Testis (tissue), 3 donors: ENCODE results near the gene OTUB2. TPM values are rescaled to one million over a fixed set of nuclear protein-coding genes. Genes with fewer than 3 reads are reported as not detected.

Experiments
- DNase-seq: peaks from one replicate; pipeline ENCODE4 v3.0.0-alpha.2; 2019
- H3K27ac ChIP-seq, 2 donors: fragments of 200-600 bp; sonication (generic); one replicate each; pipeline ENCODE4 v1.5.1; 2019
- H3K27me3 ChIP-seq: fragments of 200-600 bp; sonication (generic); one replicate; pipeline ENCODE4 v1.5.1; 2019
- H3K36me3 ChIP-seq: fragments of 200-600 bp; sonication (generic); one replicate; pipeline ENCODE4 v1.5.1; 2017; ENCODE audit warnings: low read depth; ENCODE audit errors: missing control alignments
- H3K4me1 ChIP-seq: fragments of 200-600 bp; sonication (generic); one replicate; pipeline ENCODE4 v1.5.1; 2019
- H3K4me3 ChIP-seq, 2 donors: fragments of 200-600 bp; sonication (generic); one replicate each; pipeline ENCODE4 v1.5.1; 2017 to 2019
- H3K9me3 ChIP-seq: fragments of 200-600 bp; sonication (generic); one replicate; pipeline ENCODE4 v1.5.1; 2017
- POLR2A ChIP-seq: fragments of 450-650 bp; IDR thresholded peaks from one replicate; pipeline ENCODE4 v1.6.1; 2017; ENCODE audit warnings: antibody characterized with exemption, mild to moderate bottlenecking, moderate library complexity
- WGBS, 2 donors: methylation state at CpG; one replicate each; pipeline ENCODE4 v1.1.5; 2018; 5-methylcytosine and 5-hydroxymethylcytosine counted together
- intact Hi-C: fragments of 100-400 bp; cut with DNase I; formaldehyde crosslinking; loops from one replicate; pipeline ENCODE4 v1.15.1; 2023; ENCODE audit warnings: low total_unique reads
- polyA plus RNA-seq: library from polyadenylated mRNA; stranded (reverse); fragments of 350-450 nt; fragmentation: Illumina TruSeq; extraction: RNeasy Lipid Tissue Mini Kit (QIAGEN cat#74804); gene quantifications from one replicate; pipeline ENCODE4 v1.2.3, GENCODE V29; 2014; ENCODE audit warnings: low read depth, low replicate concordance; ENCODE audit not compliant: insufficient read depth
- total RNA-seq, 2 donors: library from RNA; depleted of rRNA; stranded (reverse); fragments of >200 nt; gene quantifications; one replicate each; pipeline ENCODE4 v1.2.3, GENCODE V29; 2016
- TF ChIP-seq, protein P1 (sequence below), 3 experiments: fragments of 450-650 bp in 2 of 3; fragments of 200-600 bp in 1 of 3; sonication (generic) in 1 of 3; IDR thresholded peaks; one replicate each; pipeline ENCODE4 v1.5.1; 2016 to 2019; ENCODE audit warnings: antibody characterized with exemption in 3 of 3, mild to moderate bottlenecking in 2 of 3, moderate library complexity in 1 of 3

OTUB2 gene
- total and polyA plus RNA-seq, 3 donors from 2014 or later, result 8.4 to 19.3 (median 16.8) TPM

DNA sequence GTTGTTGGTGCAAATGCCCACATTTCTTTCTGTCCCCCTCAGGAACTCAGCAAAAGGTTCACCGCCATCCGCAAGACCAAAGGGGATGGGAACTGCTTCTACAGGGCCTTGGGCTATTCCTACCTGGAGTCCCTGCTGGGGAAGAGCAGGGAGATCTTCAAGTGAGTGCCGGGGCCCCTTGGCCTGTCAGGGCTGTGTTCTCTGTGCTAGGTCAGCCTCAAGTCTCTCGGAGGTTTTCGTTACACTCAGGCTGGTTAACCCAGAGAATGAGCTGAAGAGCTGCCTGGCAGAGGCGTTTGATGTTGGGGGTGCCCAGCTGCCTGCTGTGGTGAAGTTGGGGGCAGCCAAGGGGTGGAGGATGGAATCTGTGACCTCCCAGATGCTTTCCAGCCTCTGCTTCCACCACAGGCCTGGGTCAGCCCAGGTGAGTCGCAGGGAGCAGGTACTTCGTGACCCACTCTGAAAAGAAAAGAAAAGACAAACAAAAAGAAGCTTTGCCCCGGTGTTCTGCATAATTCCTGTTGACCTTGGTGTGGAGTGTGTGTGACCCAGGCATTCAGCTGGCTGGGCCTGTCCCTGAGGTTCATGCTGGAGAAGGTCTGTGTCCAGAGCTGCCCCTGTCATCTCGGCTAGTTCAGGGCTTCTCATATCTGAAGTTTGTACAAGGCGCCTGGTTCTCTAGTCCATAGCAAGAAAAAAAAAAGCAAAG is 12.9 kb downstream of the OTUB2 start:
- H3K27ac ChIP-seq, result no peak overlapping the region
- H3K27me3 ChIP-seq, result no peaks in the 10 kb centered on the region
- intact Hi-C loops, result no loop called here
- no peak for TF ChIP-seq POLR2A
- TF ChIP-seq, protein P1, sequence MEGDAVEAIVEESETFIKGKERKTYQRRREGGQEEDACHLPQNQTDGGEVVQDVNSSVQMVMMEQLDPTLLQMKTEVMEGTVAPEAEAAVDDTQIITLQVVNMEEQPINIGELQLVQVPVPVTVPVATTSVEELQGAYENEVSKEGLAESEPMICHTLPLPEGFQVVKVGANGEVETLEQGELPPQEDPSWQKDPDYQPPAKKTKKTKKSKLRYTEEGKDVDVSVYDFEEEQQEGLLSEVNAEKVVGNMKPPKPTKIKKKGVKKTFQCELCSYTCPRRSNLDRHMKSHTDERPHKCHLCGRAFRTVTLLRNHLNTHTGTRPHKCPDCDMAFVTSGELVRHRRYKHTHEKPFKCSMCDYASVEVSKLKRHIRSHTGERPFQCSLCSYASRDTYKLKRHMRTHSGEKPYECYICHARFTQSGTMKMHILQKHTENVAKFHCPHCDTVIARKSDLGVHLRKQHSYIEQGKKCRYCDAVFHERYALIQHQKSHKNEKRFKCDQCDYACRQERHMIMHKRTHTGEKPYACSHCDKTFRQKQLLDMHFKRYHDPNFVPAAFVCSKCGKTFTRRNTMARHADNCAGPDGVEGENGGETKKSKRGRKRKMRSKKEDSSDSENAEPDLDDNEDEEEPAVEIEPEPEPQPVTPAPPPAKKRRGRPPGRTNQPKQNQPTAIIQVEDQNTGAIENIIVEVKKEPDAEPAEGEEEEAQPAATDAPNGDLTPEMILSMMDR (IDR thresholded peaks at IDR 0.05), result no peak
- H3K4me3 ChIP-seq, result no peak overlapping the region
- peaks cover 18% of the 10 kb centered on the region for H3K4me1 ChIP-seq
- 85 to 87% methylated on average over 8 to 11 of the region's 11 CpGs for WGBS, 2 donors
- H3K9me3 ChIP-seq, result no peaks in the 10 kb centered on the region
- no peaks in the 10 kb centered on the region for H3K36me3 ChIP-seq
- DNase-seq, result no peak

DNA sequence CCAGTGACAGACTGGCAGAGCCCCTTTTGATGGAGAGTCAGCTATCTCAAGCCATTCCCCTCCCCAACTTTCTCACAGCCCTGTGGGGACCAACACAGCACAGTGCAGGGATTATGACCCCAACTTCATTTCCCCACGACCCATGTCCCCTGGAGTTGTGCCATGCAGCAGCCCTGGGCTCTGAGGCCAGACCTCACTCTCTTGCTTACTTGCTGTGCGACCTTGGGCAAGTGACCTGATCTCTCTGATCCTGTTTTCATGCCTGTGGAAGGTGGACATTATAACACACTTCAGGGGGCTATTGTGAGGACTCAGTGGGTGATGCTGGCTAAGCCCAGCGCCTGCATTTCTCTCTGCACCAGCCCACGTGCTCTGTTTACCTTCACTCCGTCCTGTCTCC is 14.1 kb downstream of the OTUB2 start:
- Histone ChIP-seq H3K27ac (no peak overlapping the region), H3K36me3 (no peaks in the 10 kb centered on the region), H3K27me3 (no peaks in the 10 kb centered on the region), H3K9me3 (no peaks in the 10 kb centered on the region), H3K4me1 (peaks cover 18% of the 10 kb centered on the region), H3K4me3 (no peak overlapping the region)
- TF ChIP-seq, protein P1 (IDR thresholded peaks at IDR 0.05), result no peak
- no peak for TF ChIP-seq POLR2A
- no peak for DNase-seq
- intact Hi-C loops, result no loop called here
- WGBS, 2 donors, result 73 to 83% methylated on average over 5 of the region's 5 CpGs

DNA sequence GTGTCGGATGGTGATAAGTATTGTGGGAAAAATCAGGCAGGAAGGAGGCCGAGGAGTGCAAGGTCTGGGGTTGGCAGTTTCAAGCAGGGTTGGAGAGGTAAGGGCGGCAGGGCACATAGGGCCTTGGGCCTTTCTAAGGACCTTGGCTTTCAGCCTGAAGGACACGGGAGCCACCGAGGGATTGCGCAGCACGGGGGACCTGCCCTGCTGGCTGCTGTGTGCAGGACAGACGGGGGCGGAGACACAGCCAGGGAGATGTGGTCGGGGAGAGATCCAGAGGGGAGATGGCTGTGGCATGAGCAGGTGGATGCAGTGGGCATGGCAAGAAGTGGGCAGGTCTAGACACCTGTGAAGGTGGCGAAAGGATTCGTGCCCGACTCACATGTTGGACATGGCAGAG is 14.7 kb downstream of the OTUB2 start:
- Histone ChIP-seq H3K27me3 (no peaks in the 10 kb centered on the region), H3K9me3 (no peaks in the 10 kb centered on the region), H3K4me1 (peaks cover 18% of the 10 kb centered on the region), H3K27ac (no peak overlapping the region), H3K36me3 (no peaks in the 10 kb centered on the region), H3K4me3 (no peak overlapping the region)
- no peak for TF ChIP-seq POLR2A
- TF ChIP-seq, protein P1 (IDR thresholded peaks at IDR 0.05), result no peak
- intact Hi-C loops, result no loop called here
- WGBS, 2 donors, result 76 to 83% methylated on average over 13 of the region's 13 CpGs
- no peak for DNase-seq

DNA sequence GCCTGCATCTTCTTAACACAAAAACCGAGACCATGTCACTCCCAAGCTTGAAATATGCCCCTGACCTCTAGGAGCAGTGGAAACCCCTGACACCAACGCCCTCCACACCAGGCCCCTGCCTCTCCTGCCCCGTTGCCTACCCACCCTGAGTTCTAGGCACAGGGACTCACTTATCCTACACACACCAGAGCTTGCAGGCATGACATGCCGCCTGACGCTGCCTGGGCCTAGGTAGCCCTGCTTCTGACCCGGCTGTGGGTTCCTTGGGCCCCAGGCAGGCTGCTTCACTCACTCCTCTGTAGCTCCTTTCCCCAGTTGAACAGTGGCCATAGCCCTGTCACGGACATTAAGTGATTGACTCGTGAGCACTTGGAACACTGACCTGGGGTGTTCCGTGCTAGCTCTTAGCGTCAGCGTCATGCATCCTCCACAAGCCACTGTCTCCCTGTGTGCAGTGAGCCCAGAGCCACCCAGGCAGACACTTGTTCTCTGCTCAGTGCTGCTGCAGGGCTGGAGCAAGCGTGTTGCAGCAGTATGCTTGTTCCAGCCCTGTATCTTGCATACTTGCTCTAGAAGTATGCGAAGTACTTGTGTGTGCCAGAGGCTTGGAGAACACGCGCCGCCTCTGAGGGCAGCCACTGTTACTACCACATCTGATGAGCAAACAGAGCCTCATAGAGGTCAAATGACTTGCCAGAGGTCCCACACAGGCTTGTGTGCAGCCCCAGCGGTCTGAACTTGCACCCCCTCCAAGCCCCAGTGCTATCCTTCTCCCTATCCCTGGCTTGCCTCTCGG is 15.6 kb downstream of the OTUB2 start:
- Histone ChIP-seq H3K4me1 (peaks cover 18% of the 10 kb centered on the region), H3K27ac (no peak overlapping the region), H3K9me3 (no peaks in the 10 kb centered on the region), H3K4me3 (no peak overlapping the region), H3K36me3 (no peaks in the 10 kb centered on the region), H3K27me3 (no peaks in the 10 kb centered on the region)
- peak; percentile 68 for DNase-seq
- intact Hi-C loops, result no loop called here
- 59 to 74% methylated on average over 16 to 18 of the region's 18 CpGs for WGBS, 2 donors
- TF ChIP-seq POLR2A, result no peak
- TF ChIP-seq, protein P1 (IDR thresholded peaks at IDR 0.05), result no peak
